H9 (cell line): ENCODE data around the gene USP6. TPM values are rescaled to one million over a fixed set of nuclear protein-coding genes. Genes with fewer than 3 reads are reported as not detected.

Experiments
- DNase-seq: peaks from one replicate; pipeline ENCODE4 v3.0.0-alpha.2; 2017
- H2AFZ ChIP-seq: one replicate; pipeline ENCODE4 v1.6.1; 2013; ENCODE audit warnings: mild to moderate bottlenecking, low read length, control low read depth, moderate library complexity
- H2AK5ac ChIP-seq: 2 replicates; pipeline ENCODE4 v1.6.1; 2013; ENCODE audit warnings: low read length, control low read depth, mixed read lengths; ENCODE audit not compliant: insufficient read length
- H2BK120ac ChIP-seq: one replicate; pipeline ENCODE4 v1.6.1; 2013; ENCODE audit warnings: low read depth, mild to moderate bottlenecking, low read length, control low read depth, inconsistent platforms; ENCODE audit not compliant: poor library complexity, severe bottlenecking
- H2BK12ac ChIP-seq: 2 replicates; pipeline ENCODE4 v1.6.1; 2013; ENCODE audit warnings: low read length, control low read depth, mixed read lengths, low read depth; ENCODE audit not compliant: insufficient read length
- H2BK15ac ChIP-seq: 2 replicates; pipeline ENCODE4 v1.6.1; 2013; ENCODE audit warnings: low read depth, low read length, control low read depth
- H2BK20ac ChIP-seq: one replicate; pipeline ENCODE4 v1.6.1; 2013; ENCODE audit warnings: low read depth, mild to moderate bottlenecking, low read length, control low read depth, inconsistent platforms; ENCODE audit not compliant: poor library complexity, severe bottlenecking
- H2BK5ac ChIP-seq: 2 replicates; pipeline ENCODE4 v1.6.1; 2013; ENCODE audit warnings: low read length, control low read depth, mixed read lengths; ENCODE audit not compliant: insufficient read length
- H3K14ac ChIP-seq: 2 replicates; pipeline ENCODE4 v1.6.1; 2013; ENCODE audit warnings: low read length, control low read depth; ENCODE audit not compliant: insufficient read depth
- H3K18ac ChIP-seq: 2 replicates; pipeline ENCODE4 v1.6.1; 2013; ENCODE audit warnings: low read depth, mild to moderate bottlenecking, mixed read lengths, low read length, control low read depth; ENCODE audit not compliant: insufficient read length
- H3K23ac ChIP-seq: 2 replicates; pipeline ENCODE4 v1.6.1; 2013; ENCODE audit warnings: low read length, control low read depth, mixed read lengths, low read depth; ENCODE audit not compliant: insufficient read length
- H3K23me2 ChIP-seq: 2 replicates; pipeline ENCODE4 v1.6.1; 2013; ENCODE audit warnings: low read depth, mild to moderate bottlenecking, mixed read lengths, low read length, control low read depth; ENCODE audit not compliant: insufficient read length, poor library complexity, severe bottlenecking
- H3K27ac ChIP-seq: 2 replicates; pipeline ENCODE4 v1.5.1; 2013; ENCODE audit warnings: low read length, control low read depth, mixed read lengths, low read depth; ENCODE audit not compliant: insufficient read length
- H3K27me3 ChIP-seq: 2 replicates; pipeline ENCODE4 v1.6.1; 2013; ENCODE audit warnings: low read length, control low read depth, inconsistent platforms; ENCODE audit not compliant: insufficient read depth
- H3K4ac ChIP-seq: 2 replicates; pipeline ENCODE4 v1.6.1; 2013; ENCODE audit warnings: low read depth, mild to moderate bottlenecking, control low read depth, inconsistent platforms, low read length, moderate library complexity
- H3K4me1 ChIP-seq: 2 replicates; pipeline ENCODE4 v1.6.1; 2013; ENCODE audit warnings: low read length, control low read depth, inconsistent platforms; ENCODE audit not compliant: insufficient read depth
- H3K4me2 ChIP-seq: 2 replicates; pipeline ENCODE4 v1.6.1; 2013; ENCODE audit warnings: low read length, control low read depth, mixed read lengths; ENCODE audit not compliant: insufficient read length, insufficient read depth
- H3K56ac ChIP-seq: 2 replicates; pipeline ENCODE4 v1.6.1; 2013; ENCODE audit warnings: low read depth, mild to moderate bottlenecking, mixed read lengths, low read length, control low read depth; ENCODE audit not compliant: insufficient read length
- H3K79me1 ChIP-seq: 2 replicates; pipeline ENCODE4 v1.6.1; 2013; ENCODE audit warnings: low read depth, mild to moderate bottlenecking, moderate library complexity, low read length, control low read depth, inconsistent platforms; ENCODE audit not compliant: insufficient read depth, poor library complexity, severe bottlenecking
- H3K79me2 ChIP-seq: 2 replicates; pipeline ENCODE4 v1.6.1; 2013; ENCODE audit warnings: low read length, control low read depth, inconsistent platforms; ENCODE audit not compliant: insufficient read depth
- H3K9ac ChIP-seq: 2 replicates; pipeline ENCODE4 v1.6.1; 2013; ENCODE audit warnings: low read length, control low read depth, mixed read lengths; ENCODE audit not compliant: insufficient read length; ENCODE audit errors: extremely low read depth
- H3K9me3 ChIP-seq: one replicate; pipeline ENCODE4 v1.6.1; 2013; ENCODE audit warnings: low read depth, low read length, inconsistent platforms; ENCODE audit not compliant: control insufficient read depth
- H3T11ph ChIP-seq: one replicate; pipeline ENCODE4 v1.6.1; 2013; ENCODE audit warnings: mild to moderate bottlenecking, low read length, control low read depth, inconsistent platforms
- H4K20me1 ChIP-seq: one replicate; pipeline ENCODE4 v1.6.1; 2013; ENCODE audit not compliant: control insufficient read depth, insufficient read length, insufficient read depth
- H4K5ac ChIP-seq: 2 replicates; pipeline ENCODE4 v1.6.1; 2013; ENCODE audit warnings: low read depth, mild to moderate bottlenecking, mixed read lengths, low read length, control low read depth; ENCODE audit not compliant: insufficient read length
- H4K8ac ChIP-seq: replicated peaks from 2 replicates; pipeline ENCODE4 v1.6.1; 2013; ENCODE audit warnings: low read length, control low read depth, mixed read lengths, low read depth; ENCODE audit not compliant: insufficient read length
- H4K91ac ChIP-seq: 2 replicates; pipeline ENCODE4 v1.6.1; 2013; ENCODE audit warnings: low read depth, mild to moderate bottlenecking, moderate library complexity, mixed read lengths, low read length, control low read depth; ENCODE audit not compliant: insufficient read length
- H3K27ac Mint-ChIP-seq, 3 experiments: 2 replicates in 2 of 3; 3 replicates in 1 of 3; pipeline ENCODE4 v1.8.0; 2020 to 2021; ENCODE audit warnings: mixed read lengths in 3 of 3, mild to moderate bottlenecking in 1 of 3, moderate library complexity in 1 of 3
- H3K27me3 Mint-ChIP-seq: 2 replicates; pipeline ENCODE4 v1.8.0; 2021; ENCODE audit warnings: low read depth, mild to moderate bottlenecking, moderate library complexity, mixed read lengths
- H3K36me3 Mint-ChIP-seq, 3 experiments: 2 replicates in 2 of 3; 3 replicates in 1 of 3; pipeline ENCODE4 v1.8.0; 2020 to 2021; ENCODE audit warnings: low read depth in 3 of 3, mixed read lengths in 3 of 3; ENCODE audit not compliant: insufficient read depth in 1 of 3
- H3K4me1 Mint-ChIP-seq, 2 experiments: 2 replicates each; pipeline ENCODE4 v1.8.0; 2020; ENCODE audit warnings: mixed read lengths in 2 of 2
- H3K4me3 Mint-ChIP-seq, 2 experiments: 2 replicates in 1 of 2; 3 replicates in 1 of 2; pipeline ENCODE4 v1.8.0; 2020 to 2021; ENCODE audit warnings: mild to moderate bottlenecking in 2 of 2, mixed read lengths in 2 of 2, moderate library complexity in 1 of 2
- H3K9me3 Mint-ChIP-seq, 2 experiments: 2 replicates in 1 of 2; 3 replicates in 1 of 2; pipeline ENCODE4 v1.8.0; 2020; ENCODE audit warnings: mild to moderate bottlenecking in 2 of 2, mixed read lengths in 2 of 2, moderate library complexity in 1 of 2
- WGBS: extraction: QIAGEN DNeasy Blood & Tissue Kit; methylation state at CpG from one replicate; pipeline ENCODE4 v1.1.7; 2013; ENCODE audit warnings: missing lambda C conversion rate, low lambda C conversion rate, mixed read lengths; ENCODE audit not compliant: insufficient read length; ENCODE audit errors: extremely low coverage; 5-methylcytosine and 5-hydroxymethylcytosine counted together
- total RNA-seq: library from RNA; stranded (reverse); gene quantifications from 2 replicates; pipeline ENCODE4 v1.2.1, GENCODE V29; 2021
- TF ChIP-seq, protein P1 (sequence below): fragments of 200-600 bp; sonication (generic); conservative IDR thresholded peaks from 3 replicates; pipeline ENCODE4 v1.8.0; 2021; ENCODE audit warnings: antibody characterized with exemption, mild to moderate bottlenecking

The USP6 gene
- total RNA-seq, 1 experiment from 2014 or later: 0.17 TPM

DNA sequence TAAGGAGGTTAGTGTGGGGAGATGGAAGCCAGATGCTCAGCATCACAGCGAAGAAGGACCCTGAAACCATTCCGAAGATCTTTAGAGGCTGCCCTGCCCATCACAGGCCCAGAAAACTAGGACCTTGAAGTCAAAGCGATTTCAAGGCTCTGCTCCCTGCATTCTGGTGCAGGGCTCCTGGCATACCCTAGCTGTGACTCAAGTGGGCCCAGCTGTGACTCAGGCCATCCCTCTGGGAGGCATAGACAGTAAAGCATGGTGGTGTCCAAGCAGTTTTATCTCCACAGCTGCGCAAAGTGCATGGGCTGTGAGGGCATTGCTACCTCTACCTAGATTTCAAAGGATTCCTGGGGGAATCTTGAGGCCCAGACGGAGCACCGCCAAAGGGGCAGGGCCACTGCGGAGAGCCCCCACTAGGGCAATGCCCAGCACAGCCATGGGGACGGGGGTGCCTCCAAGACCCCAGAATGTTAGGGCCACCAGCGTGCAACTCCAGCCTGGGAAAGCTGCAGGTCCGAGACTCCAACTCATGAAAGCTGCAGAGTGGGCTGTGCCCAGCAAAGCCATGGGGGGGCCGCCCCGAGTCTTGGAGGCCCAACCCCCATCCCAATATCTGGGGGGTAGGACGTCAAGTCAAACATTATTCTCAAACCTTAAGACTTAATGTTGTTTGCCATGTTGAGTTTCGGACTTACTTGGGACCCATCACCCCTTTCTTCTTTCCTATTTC is 87.5 kb downstream of the USP6 start:
- Histone ChIP-seq H4K20me1 (no peaks in the 10 kb centered on the region), H2BK20ac (no peak overlapping the region), H4K91ac (no peak overlapping the region), H3K4me2 (no peak overlapping the region), H3K27me3 (no peaks in the 10 kb centered on the region), H2BK12ac (no peak overlapping the region), H2BK5ac (no peak overlapping the region), H3K56ac (no peak overlapping the region), H3K23me2 (no peaks in the 10 kb centered on the region), H3K23ac (no peak overlapping the region), H3K79me1 (no peaks in the 10 kb centered on the region), H4K5ac (no peak overlapping the region), H3K79me2 (no peaks in the 10 kb centered on the region), H2AFZ (no peak overlapping the region), H3K27ac (no peak overlapping the region), H3K4me1 (no peaks in the 10 kb centered on the region), H3T11ph (no peak overlapping the region), H3K4ac (no peak overlapping the region), H3K18ac (no peak overlapping the region), H2AK5ac (no peak overlapping the region), H4K8ac (no peak overlapping the region), H3K14ac (no peak overlapping the region), H3K9me3 (no peaks in the 10 kb centered on the region), H2BK120ac (no peak overlapping the region), H3K9ac (no peak overlapping the region), H2BK15ac (no peak overlapping the region)
- Mint-ChIP-seq H3K27me3 (no peaks in the 10 kb centered on the region; the same call in none of the 2 replicates), H3K9me3 (peaks cover 0 to 3% of the 10 kb centered on the region in 2 experiments; a peak in 2 of 5 replicates), H3K36me3 (no peaks in the 10 kb centered on the region), H3K4me3 (no peak overlapping the region), H3K27ac (no peak overlapping the region), H3K4me1 (no peaks in the 10 kb centered on the region)
- DNase-seq: no peak
- no CpG with 5 or more reads among the region's 14 CpGs for WGBS
- TF ChIP-seq, protein P1, sequence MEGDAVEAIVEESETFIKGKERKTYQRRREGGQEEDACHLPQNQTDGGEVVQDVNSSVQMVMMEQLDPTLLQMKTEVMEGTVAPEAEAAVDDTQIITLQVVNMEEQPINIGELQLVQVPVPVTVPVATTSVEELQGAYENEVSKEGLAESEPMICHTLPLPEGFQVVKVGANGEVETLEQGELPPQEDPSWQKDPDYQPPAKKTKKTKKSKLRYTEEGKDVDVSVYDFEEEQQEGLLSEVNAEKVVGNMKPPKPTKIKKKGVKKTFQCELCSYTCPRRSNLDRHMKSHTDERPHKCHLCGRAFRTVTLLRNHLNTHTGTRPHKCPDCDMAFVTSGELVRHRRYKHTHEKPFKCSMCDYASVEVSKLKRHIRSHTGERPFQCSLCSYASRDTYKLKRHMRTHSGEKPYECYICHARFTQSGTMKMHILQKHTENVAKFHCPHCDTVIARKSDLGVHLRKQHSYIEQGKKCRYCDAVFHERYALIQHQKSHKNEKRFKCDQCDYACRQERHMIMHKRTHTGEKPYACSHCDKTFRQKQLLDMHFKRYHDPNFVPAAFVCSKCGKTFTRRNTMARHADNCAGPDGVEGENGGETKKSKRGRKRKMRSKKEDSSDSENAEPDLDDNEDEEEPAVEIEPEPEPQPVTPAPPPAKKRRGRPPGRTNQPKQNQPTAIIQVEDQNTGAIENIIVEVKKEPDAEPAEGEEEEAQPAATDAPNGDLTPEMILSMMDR: no peak
